NCI-H146 (cell line): ENCODE results near the gene SFXN5.

Experiments used
- DNase-seq: peaks from one replicate; lab custom pipeline; 2025; lab: John Stamatoyannopoulos, UW

The SFXN5 gene

GRCh38 chr2:72993147-72993932 is 78.2 kb downstream of the SFXN5 start:
- DNase-seq = peak; percentile 47

GRCh38 chr2:72992734-72993102 is 78.8 kb downstream of the SFXN5 start:
- no peak for DNase-seq

- no peak for DNase-seq
Observed at GRCh38 chr2:72991980-72992733, 79.4 kb downstream of the SFXN5 start.

GRCh38 chr2:72991439-72991725 is 80.1 kb downstream of the SFXN5 start:
- DNase-seq = no peak

GRCh38 chr2:72990695-72991438 is 80.6 kb downstream of the SFXN5 start:
- DNase-seq = no peak

GRCh38 chr2:72989770-72990556 is 81.5 kb downstream of the SFXN5 start:
- DNase-seq = no peak

GRCh38 chr2:72988726-72989273 is 82.7 kb downstream of the SFXN5 start:
- DNase-seq = no peak

- no peak for DNase-seq
Observed at GRCh38 chr2:72988041-72988440, 83.5 kb downstream of the SFXN5 start.

- peak; percentile 69 for DNase-seq
Observed at GRCh38 chr2:72985891-72986683, 85.4 kb downstream of the SFXN5 start.

- no peak for DNase-seq
Observed at GRCh38 chr2:72985136-72985535, 86.4 kb downstream of the SFXN5 start.

GRCh38 chr2:72984172-72984671 is 87.3 kb downstream of the SFXN5 start:
- no peak for DNase-seq

GRCh38 chr2:72983500-72984161 is 87.9 kb downstream of the SFXN5 start:
- peak; percentile 96 for DNase-seq

GRCh38 chr2:72982781-72983499 is 88.6 kb downstream of the SFXN5 start:
- DNase-seq = no peak

GRCh38 chr2:72982219-72982618 is 89.3 kb downstream of the SFXN5 start:
- DNase-seq = no peak

GRCh38 chr2:72981536-72981935 is 90.0 kb downstream of the SFXN5 start:
- peak; percentile 15 for DNase-seq

GRCh38 chr2:72980535-72981217 is 90.8 kb downstream of the SFXN5 start:
- no peak for DNase-seq

- DNase-seq = no peak
Observed at GRCh38 chr2:72979896-72980295, 91.6 kb downstream of the SFXN5 start.

GRCh38 chr2:72975017-72975416 is 96.5 kb downstream of the SFXN5 start:
- no peak for DNase-seq

GRCh38 chr2:72974436-72974754 is 97.1 kb downstream of the SFXN5 start:
- DNase-seq = peak; percentile 13
